A549 (cell line): ENCODE results near the gene CNTNAP2. TPM values are rescaled to one million over a fixed set of nuclear protein-coding genes. Genes with fewer than 3 reads are reported as not detected.

Experiments used
- ATAC-seq, 2 experiments: fragments of 200-7000 bp in 1 of 2; fragments of >200 bp in 1 of 2; cut with Nextera tagmentation in 1 of 2; cut with Tn5 transposase in 1 of 2; 3 replicates each; pipeline versions ENCODE4 v1.8.0 to v1.9.1; 2018 to 2020; ENCODE audit warnings: mild to moderate bottlenecking in 1 of 2, moderate library complexity in 1 of 2
- CTCF ChIA-PET: fragments of 300-600 bp; sonication (Branson Sonifier 250); formaldehyde crosslinking; extraction: SDS; loops from one replicate; lab custom pipeline; 2021; ENCODE audit warnings: antibody characterized with exemption, inconsistent platforms; lab: Yijun Ruan, JAX
- POLR2A ChIA-PET: fragments of 350-600 bp; formaldehyde crosslinking; extraction: SDS; loops from one replicate; lab custom pipeline; 2021; ENCODE audit warnings: antibody characterized with exemption, inconsistent platforms; lab: Yijun Ruan, JAX
- DNase-seq, 2 experiments: peaks; one replicate each; pipeline versions ENCODE4 v3.0.0 to v3.0.0-alpha.2; 2011 to 2016; ENCODE audit warnings: low read depth in 1 of 2, low spot score in 1 of 2
- FAIRE-seq: peaks from 2 replicates; lab custom pipeline; 2011; peaks lifted over from hg19 to GRCh38; lab: Jason Lieb, UNC
- H3K27ac ChIP-seq, 2 experiments: fragments of >200 bp; sonication (Bioruptor Twin); formaldehyde crosslinking; 3 replicates each; pipeline ENCODE4 v1.5.1; 2016 to 2017
- H3K4me1 ChIP-seq: fragments of >200 bp; sonication (Bioruptor Twin); formaldehyde crosslinking; 3 replicates; pipeline ENCODE4 v1.6.1; 2016
- H3K4me2 ChIP-seq: fragments of >200 bp; sonication (Bioruptor Twin); formaldehyde crosslinking; 3 replicates; pipeline ENCODE4 v1.6.1; 2016
- H3K4me3 ChIP-seq: fragments of >200 bp; sonication (Bioruptor Twin); formaldehyde crosslinking; 3 replicates; pipeline ENCODE4 v1.5.1; 2016
- H3K9me3 ChIP-seq: fragments of >200 bp; sonication (Bioruptor Twin); formaldehyde crosslinking; 3 replicates; pipeline ENCODE4 v1.6.1; 2016
- CBX8 ChIP-seq: fragments of 200-600 bp; sonication (generic); IDR thresholded peaks from 2 replicates; pipeline ENCODE4 v1.6.1; 2016
- CHD2 ChIP-seq: fragments of 150-350 bp; IDR thresholded peaks from 2 replicates; pipeline ENCODE4 v1.6.1; 2014; ENCODE audit warnings: low read length; ENCODE audit not compliant: partially characterized antibody
- ELK1 ChIP-seq: fragments of 150-350 bp; IDR thresholded peaks from 2 replicates; pipeline ENCODE4 v1.6.1; 2014; ENCODE audit warnings: low read depth, mild to moderate bottlenecking, low read length
- EP300 ChIP-seq, 2 experiments: fragments of >200 bp; sonication (Bioruptor Twin); formaldehyde crosslinking; IDR thresholded peaks; 2 replicates in 1 of 2; 3 replicates in 1 of 2; pipeline ENCODE4 v1.6.1; 2016 to 2017
- ESRRA ChIP-seq: fragments of 150-350 bp; IDR thresholded peaks from 2 replicates; pipeline ENCODE4 v1.6.1; 2014; ENCODE audit warnings: mild to moderate bottlenecking, low read length, borderline replicate concordance
- GATA3 ChIP-seq: IDR thresholded peaks from 2 replicates; pipeline ENCODE4 v1.6.1; 2012; ENCODE audit warnings: borderline replicate concordance
- HES2 ChIP-seq: fragments of >200 bp; sonication (Bioruptor Twin); formaldehyde crosslinking; IDR thresholded peaks from 2 replicates; pipeline ENCODE4 v1.6.1; 2016
- HOXB13 ChIP-seq: fragments of 250-450 bp; sonication (Bioruptor Pico); IDR thresholded peaks from 2 replicates; pipeline ENCODE4 v1.5.0; 2020; ENCODE audit warnings: low read depth, mild to moderate bottlenecking, moderate library complexity
- HOXB5 ChIP-seq: fragments of 250-450 bp; sonication (Bioruptor Pico); IDR thresholded peaks from 2 replicates; pipeline ENCODE4 v1.5.0; 2020; ENCODE audit warnings: mild to moderate bottlenecking, moderate library complexity
- JUN ChIP-seq, 2 experiments: fragments of >200 bp; sonication (Bioruptor Twin); formaldehyde crosslinking; IDR thresholded peaks; 2 replicates in 1 of 2; 3 replicates in 1 of 2; pipeline ENCODE4 v1.6.1; 2016 to 2017
- KDM5A ChIP-seq: fragments of 200-600 bp; sonication (generic); IDR thresholded peaks from 2 replicates; pipeline ENCODE4 v1.6.1; 2016; ENCODE audit warnings: antibody characterized with exemption, mild to moderate bottlenecking
- MAZ ChIP-seq: fragments of 150-350 bp; IDR thresholded peaks from 2 replicates; pipeline ENCODE4 v1.6.1; 2014; ENCODE audit warnings: antibody characterized with exemption, low read depth, low read length, borderline replicate concordance
- MYC ChIP-seq: IDR thresholded peaks from 2 replicates; pipeline ENCODE4 v1.6.1; 2012; ENCODE audit warnings: mild to moderate bottlenecking, inconsistent platforms, low read length, improper control_type of control experiment, borderline replicate concordance
- NR3C1 ChIP-seq: fragments of >200 bp; sonication (Bioruptor Twin); formaldehyde crosslinking; IDR thresholded peaks from 3 replicates; pipeline ENCODE4 v1.6.1; 2017
- PBX3 ChIP-seq: IDR thresholded peaks from 2 replicates; pipeline ENCODE4 v1.6.1; 2012
- PHF8 ChIP-seq: fragments of 200-600 bp; sonication (generic); IDR thresholded peaks from 2 replicates; pipeline ENCODE4 v1.6.1; 2016; ENCODE audit warnings: low read depth, mild to moderate bottlenecking, antibody characterized with exemption, moderate library complexity, borderline replicate concordance
- RCOR1 ChIP-seq: fragments of 150-350 bp; IDR thresholded peaks from 2 replicates; pipeline ENCODE4 v1.6.1; 2014; ENCODE audit warnings: antibody characterized with exemption, low read length, low read depth
- SMC3 ChIP-seq: fragments of >200 bp; sonication (Bioruptor Twin); formaldehyde crosslinking; IDR thresholded peaks from 3 replicates; pipeline ENCODE4 v1.6.1; 2018; ENCODE audit warnings: inconsistent platforms
- SREBF2 ChIP-seq: fragments of 450-650 bp; IDR thresholded peaks from 2 replicates; pipeline ENCODE4 v1.6.1; 2014; ENCODE audit warnings: mild to moderate bottlenecking, moderate library complexity
- TP53 ChIP-seq: fragments of 250-450 bp; sonication (Bioruptor Pico); IDR thresholded peaks from 2 replicates; pipeline ENCODE4 v1.5.0; 2021; ENCODE audit warnings: mild to moderate bottlenecking, moderate library complexity
- ZC3H11A ChIP-seq: fragments of 450-650 bp; IDR thresholded peaks from 2 replicates; pipeline ENCODE4 v1.6.1; 2014; ENCODE audit warnings: antibody characterized with exemption, mild to moderate bottlenecking
- ZFP36 ChIP-seq: fragments of 450-650 bp; IDR thresholded peaks from 2 replicates; pipeline ENCODE4 v1.6.1; 2014; ENCODE audit warnings: borderline replicate concordance; ENCODE audit not compliant: partially characterized antibody
- ZSCAN20 ChIP-seq: fragments of 250-450 bp; sonication (Bioruptor Pico); IDR thresholded peaks from 2 replicates; pipeline ENCODE4 v1.8.0; 2022; ENCODE audit warnings: mild to moderate bottlenecking, moderate library complexity
- WGBS: methylation state at CpG from one replicate; pipeline ENCODE4 v1.1.6; 2017; ENCODE audit errors: missing lambda C conversion rate; 5-methylcytosine and 5-hydroxymethylcytosine counted together
- polyA plus RNA-seq, 4 experiments: library from polyadenylated mRNA; depleted of rRNA in 3 of 4; stranded (reverse); fragments of >200 nt; fragmentation: RNase III in 1 of 4; extraction: RNeasy Plus Mini Kit Qiagen cat#74134 plus additional on column Dnase treatment in 1 of 4; gene quantifications; 2 replicates in 3 of 4; 3 replicates in 1 of 4; pipeline ENCODE4 v1.2.3, GENCODE V29; 2011 to 2017

Gene CNTNAP2
- polyA plus RNA-seq, 2 of the 4 experiments (the other 2 are of a cell fraction) = 0.05 to 0.13 TPM

- FAIRE-seq = no peak
- no peak for TF ChIP-seq CBX8
- no peak for TF ChIP-seq ZSCAN20
- TF ChIP-seq TP53 (CRISPR knock-in tag) = no peak
- no peak for TF ChIP-seq MAZ
- TF ChIP-seq, all 56 proteins: peak for 0
- CTCF ChIA-PET = no interaction called here
- POLR2A ChIA-PET = no interaction called here
- Histone ChIP-seq H3K9me3 (peaks cover 2% of the 10 kb centered on the region; the same call in 1 of the 3 replicates), H3K27ac (no peak overlapping the region), H3K4me1 (no peaks in the 10 kb centered on the region), H3K4me3 (no peak overlapping the region), H3K4me2 (no peak overlapping the region)
- no peak for ATAC-seq
- WGBS = 16% methylated on average over 2 of the region's 2 CpGs
- no peak for DNase-seq
These were observed 619.4 kb downstream of the CNTNAP2 start for GRCh38 chr7:146735992-146736391.

- FAIRE-seq = no peak
- WGBS = 13% methylated on average over 5 of the region's 5 CpGs
- no peak for ATAC-seq
- ChIA-PET CTCF (no interaction called here), POLR2A (no interaction called here)
- no peak overlapping the region for H3K4me3 ChIP-seq
- H3K9me3 ChIP-seq = peaks cover 8% of the 10 kb centered on the region; the same call in 2 of the 3 replicates
- DNase-seq = no peak
- H3K4me2 ChIP-seq = no peak overlapping the region
- H3K4me1 ChIP-seq = no peaks in the 10 kb centered on the region
- TF ChIP-seq GATA3 (no peak), PHF8 (no peak), RCOR1 (no peak), SREBF2 (no peak), TP53 (CRISPR knock-in tag) (no peak), PBX3 (no peak), SMC3 (no peak), ESRRA (no peak), MAZ (no peak), EP300 (IDR thresholded peaks at IDR 0.05) (no peak), KDM5A (no peak), MYC (no peak)
- TF ChIP-seq, all 56 proteins: peak for 0
- H3K27ac ChIP-seq = no peak overlapping the region
These were observed 620.0 kb downstream of the CNTNAP2 start for GRCh38 chr7:146736446-146737190.

GRCh38 chr7:146740039-146740438 lies 623.4 kb downstream of the CNTNAP2 start:
- ChIA-PET POLR2A (no interaction called here), CTCF (no interaction called here)
- DNase-seq = no peak
- no peak overlapping the region for H3K4me3 ChIP-seq
- no peak overlapping the region for H3K27ac ChIP-seq
- H3K4me2 ChIP-seq = no peak overlapping the region
- H3K9me3 ChIP-seq = peaks cover 10% of the 10 kb centered on the region; the same call in 2 of the 3 replicates
- H3K4me1 ChIP-seq = no peaks in the 10 kb centered on the region
- TF ChIP-seq HOXB5 (CRISPR knock-in tag) (no peak), NR3C1 (no peak), HES2 (no peak), JUN (IDR thresholded peaks at IDR 0.05) (no peak), GATA3 (no peak), CHD2 (no peak), ZC3H11A (no peak), HOXB13 (CRISPR knock-in tag) (no peak), ELK1 (no peak), ZFP36 (no peak)
- no peak for ATAC-seq
- 22% methylated on average over 1 of the region's 1 CpG for WGBS
- FAIRE-seq = no peak
